HepG2 (cell line): ENCODE data around the gene PERCC1. TPM values are rescaled to one million over a fixed set of nuclear protein-coding genes. Genes with fewer than 3 reads are reported as not detected.

ENCODE experiments used
- ATAC-seq: fragments of 200-7000 bp; cut with Tn5 transposase; 3 replicates; pipeline ENCODE4 v1.9.1; 2020; ENCODE audit warnings: mild to moderate bottlenecking, moderate library complexity
- BruUV-seq: library from RNA; stranded (reverse); fragments of 400-500 nt; replicated peaks from 2 replicates; lab custom pipeline; 2021; lab: Mats Ljungman, UMichigan
- CTCF ChIA-PET: fragments of 300-600 bp; formaldehyde crosslinking; extraction: SDS; loops from one replicate; lab custom pipeline; 2021; ENCODE audit warnings: low total read pairs, inconsistent platforms, low intra/inter-chr PET ratio; lab: Yijun Ruan, JAX
- POLR2A ChIA-PET: fragments of 350-600 bp; sonication (Branson Sonifier 250); formaldehyde crosslinking; loops from one replicate; lab custom pipeline; 2020; ENCODE audit warnings: antibody characterized with exemption, inconsistent platforms; lab: Yijun Ruan, JAX
- DNase-seq: peaks from one replicate; pipeline ENCODE4 v3.0.0-alpha.2; 2015; ENCODE audit warnings: low spot score
- FAIRE-seq: peaks from 3 replicates; lab custom pipeline; 2011; peaks lifted over from hg19 to GRCh38; lab: Jason Lieb, UNC
- H2AFZ ChIP-seq: one replicate; pipeline ENCODE4 v1.6.1; 2011; ENCODE audit warnings: low read length, inconsistent platforms
- H3K27ac ChIP-seq: fragments of 300-600 bp; 3 replicates; pipeline ENCODE4 v1.8.0; 2011; ENCODE audit warnings: mixed run types, mild to moderate bottlenecking, mixed read lengths, low read length, inconsistent platforms; ENCODE audit not compliant: insufficient read depth; ENCODE audit errors: extremely low read length
- H3K27me3 ChIP-seq, 2 experiments: fragments of 200-600 bp in 1 of 2; 2 replicates in 1 of 2; 3 replicates in 1 of 2; pipeline versions ENCODE4 v1.6.0 to v1.8.0; 2011; ENCODE audit warnings: low read length in 2 of 2, mild to moderate bottlenecking in 2 of 2, moderate library complexity in 2 of 2, inconsistent platforms in 1 of 2; ENCODE audit not compliant: insufficient read depth in 2 of 2, control insufficient read depth in 1 of 2
- H3K36me3 ChIP-seq, 2 experiments: fragments of 200-600 bp in 1 of 2; replicated peaks in 1 of 2; 2 replicates in 1 of 2; 3 replicates in 1 of 2; pipeline versions ENCODE4 v1.5.1 to v1.8.0; 2011; ENCODE audit warnings: low read length in 2 of 2, inconsistent platforms in 1 of 2; ENCODE audit not compliant: insufficient read depth in 2 of 2, control insufficient read depth in 1 of 2
- H3K4me1 ChIP-seq: 2 replicates; pipeline ENCODE4 v1.5.1; 2012; ENCODE audit warnings: low read length, inconsistent platforms; ENCODE audit not compliant: insufficient read depth
- H3K4me2 ChIP-seq: 2 replicates; pipeline ENCODE4 v1.6.0; 2011; ENCODE audit warnings: low read depth, low read length, inconsistent platforms
- H3K4me3 ChIP-seq, 3 experiments: fragments of 200-600 bp in 1 of 3; sonication (generic), shearing (Covaris generic) in 1 of 3; replicated peaks in 1 of 3; 2 replicates each; pipeline ENCODE4 v1.5.1; 2011 to 2016; ENCODE audit warnings: low read length in 3 of 3, inconsistent platforms in 2 of 3, low read depth in 2 of 3, mild to moderate bottlenecking in 2 of 3, control low read depth in 1 of 3, mixed read lengths in 1 of 3; ENCODE audit not compliant: insufficient read depth in 1 of 3
- H3K79me2 ChIP-seq: one replicate; pipeline ENCODE4 v1.6.1; 2011; ENCODE audit warnings: low read length, inconsistent platforms; ENCODE audit not compliant: insufficient read depth
- H3K9ac ChIP-seq: 2 replicates; pipeline ENCODE4 v1.6.0; 2011; ENCODE audit warnings: mild to moderate bottlenecking, low read depth, low read length, inconsistent platforms; ENCODE audit not compliant: insufficient read depth
- H3K9me3 ChIP-seq: 2 replicates; pipeline ENCODE4 v1.5.1; 2012; ENCODE audit warnings: mild to moderate bottlenecking, low read length
- H4K20me1 ChIP-seq: 2 replicates; pipeline ENCODE4 v1.6.0; 2011; ENCODE audit warnings: inconsistent platforms, mild to moderate bottlenecking, low read length, moderate library complexity; ENCODE audit not compliant: insufficient read depth
- CREM ChIP-seq, 2 experiments: sonication (generic) in 1 of 2; formaldehyde crosslinking in 1 of 2; IDR thresholded peaks; 2 replicates each; pipeline versions ENCODE4 v1.4.0 to v1.6.1; 2016 to 2020; ENCODE audit warnings: antibody characterized with exemption in 1 of 2, mild to moderate bottlenecking in 1 of 2, missing genetic modification reagents in 1 of 2
- FOSL1 ChIP-seq: sonication (generic); formaldehyde crosslinking; IDR thresholded peaks from 2 replicates; pipeline ENCODE4 v1.9.0; 2021; ENCODE audit warnings: missing genetic modification reagents, borderline replicate concordance
- FOXO4 ChIP-seq: sonication (generic); formaldehyde crosslinking; conservative IDR thresholded peaks from 2 replicates; pipeline ENCODE4 v1.8.1; 2023; ENCODE audit warnings: missing genetic modification reagents
- NFIB ChIP-seq: sonication (generic); formaldehyde crosslinking; IDR thresholded peaks from 2 replicates; pipeline ENCODE4 v1.9.0; 2021; ENCODE audit warnings: missing genetic modification reagents, mild to moderate bottlenecking, borderline replicate concordance
- NPAS2 ChIP-seq: sonication (generic); formaldehyde crosslinking; IDR thresholded peaks from 2 replicates; pipeline ENCODE4 v1.8.0; 2022; ENCODE audit warnings: mild to moderate bottlenecking, missing genetic modification reagents, borderline replicate concordance
- NR2C2 ChIP-seq: sonication (generic); formaldehyde crosslinking; IDR thresholded peaks from 2 replicates; pipeline ENCODE4 v1.4.0; 2020; ENCODE audit warnings: missing genetic modification reagents, mild to moderate bottlenecking, moderate library complexity, borderline replicate concordance
- PTBP1 ChIP-seq: fragments of 200-400 bp; formaldehyde crosslinking; IDR thresholded peaks from 2 replicates; pipeline ENCODE4 v1.6.1; 2018; ENCODE audit warnings: low read length, low read depth; ENCODE audit not compliant: poor library complexity, severe bottlenecking
- RAD51 ChIP-seq: fragments of 450-650 bp; IDR thresholded peaks from 2 replicates; pipeline ENCODE4 v1.6.1; 2016; ENCODE audit warnings: borderline replicate concordance
- SOX5 ChIP-seq: IDR thresholded peaks from 2 replicates; pipeline ENCODE4 v1.6.1; 2016; ENCODE audit warnings: borderline replicate concordance
- ZBTB3 ChIP-seq: sonication (generic); formaldehyde crosslinking; IDR thresholded peaks from 2 replicates; pipeline ENCODE4 v1.4.0; 2020; ENCODE audit warnings: low read depth, mild to moderate bottlenecking, moderate library complexity, missing genetic modification reagents, borderline replicate concordance
- ZNF253 ChIP-seq: sonication (generic); formaldehyde crosslinking; IDR thresholded peaks from 2 replicates; pipeline ENCODE4 v1.8.0; 2022; ENCODE audit warnings: mild to moderate bottlenecking, missing genetic modification reagents, borderline replicate concordance
- ZNF460 ChIP-seq: sonication (generic); formaldehyde crosslinking; IDR thresholded peaks from 2 replicates; pipeline ENCODE4 v1.5.1; 2020; ENCODE audit warnings: missing genetic modification reagents, mild to moderate bottlenecking, borderline replicate concordance
- ZNF720 ChIP-seq: sonication (generic); formaldehyde crosslinking; IDR thresholded peaks from 2 replicates; pipeline ENCODE4 v1.4.0; 2020; ENCODE audit warnings: missing genetic modification reagents
- WGBS: methylation state at CpG from one replicate; pipeline ENCODE4 v1.1.6; 2017; ENCODE audit warnings: low lambda C conversion rate; 5-methylcytosine and 5-hydroxymethylcytosine counted together
- in situ Hi-C: cut with HindIII; loops from 2 replicates; pipeline ENCODE4 v1.10.0; 2017; ENCODE audit warnings: low pct_unique_long_range_greater_than_20kb; ENCODE audit not compliant: extremely low pct_ligation_motif_present
- intact Hi-C: fragments of 100-400 bp; cut with micrococcal nuclease; formaldehyde crosslinking; loops from one replicate; pipeline ENCODE4 v1.10.0; 2022; ENCODE audit not compliant: unreplicated experiment
- polyA plus RNA-seq, 8 experiments: library from polyadenylated mRNA; depleted of rRNA in 3 of 8; stranded (reverse) in 7 of 8; unstranded in 1 of 8; fragments of >200 nt; fragmentation: Illumina TruSeq in 4 of 8; extraction: Trizol in 4 of 8; gene quantifications; 2 replicates each; pipeline versions ENCODE4 v1.2.1 to v1.2.3, GENCODE V29; 2011 to 2016; ENCODE audit warnings: low read depth in 4 of 8, missing spikeins in 1 of 8, mixed read lengths in 1 of 8; ENCODE audit not compliant: insufficient read depth in 1 of 8
- total RNA-seq, 5 experiments: library from RNA; depleted of rRNA; stranded (reverse); fragments of >200 nt; fragmentation: Illumina TruSeq; extraction: Trizol; gene quantifications; 2 replicates each; pipeline ENCODE4 v1.2.3, GENCODE V29; 2016; ENCODE audit warnings: low read depth in 1 of 5
- TF ChIP-seq, protein P1 (sequence below): sonication (generic); formaldehyde crosslinking; IDR thresholded peaks from 2 replicates; pipeline ENCODE4 v1.5.0; 2020; ENCODE audit warnings: missing genetic modification reagents
- TF ChIP-seq, protein P2 (sequence below): sonication (generic); formaldehyde crosslinking; IDR thresholded peaks from 2 replicates; pipeline ENCODE4 v1.4.0; 2020; ENCODE audit warnings: missing genetic modification reagents, borderline replicate concordance
- TF ChIP-seq, protein P3 (sequence below): sonication (generic); formaldehyde crosslinking; IDR thresholded peaks from 2 replicates; pipeline ENCODE4 v1.5.0; 2020; ENCODE audit warnings: mild to moderate bottlenecking, missing genetic modification reagents

The PERCC1 gene
- total and polyA plus RNA-seq, 2 of the 13 experiments (the other 11 are each of a cell fraction or from before 2014, with no cell fraction given), result 0.15 TPM; not detected in 1

DNA sequence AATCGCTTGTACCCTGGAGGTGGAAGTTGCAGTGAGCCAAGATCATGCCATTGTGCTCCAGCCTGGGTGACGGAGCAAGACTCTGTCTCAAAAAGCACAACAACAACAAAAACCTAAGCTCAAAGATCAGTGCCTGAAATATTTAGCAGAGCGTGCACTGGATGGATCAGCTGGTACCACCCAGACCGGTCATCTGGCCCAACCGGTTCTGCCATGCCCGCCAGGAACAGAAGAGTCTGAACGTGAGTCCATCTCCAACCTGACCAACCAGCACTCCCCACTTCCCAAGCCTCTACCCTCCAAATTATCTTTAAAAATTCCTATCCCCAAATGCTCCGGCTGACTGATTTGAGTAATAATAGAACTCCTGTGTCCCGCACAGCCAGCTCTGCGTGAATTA is 8.8 kb upstream of the PERCC1 start:
- no peak for ATAC-seq
- no peaks in the 10 kb centered on the region; a peak in 1 of 5 replicates for H3K36me3 ChIP-seq
- H3K27ac ChIP-seq, result no peak overlapping the region
- intact Hi-C loops (no loop called here), in situ Hi-C loops (no loop called here)
- POLR2A ChIA-PET, result interaction anchor here (2.4 to 3.2 kb wide), 2 partner anchors 8 to 16 kb away, joined by 19 to 47 read pairs; partner anchors contain the start of gene PERCC1
- peaks cover 16% of the 10 kb centered on the region for H3K79me2 ChIP-seq
- CTCF ChIA-PET, result no interaction called here
- DNase-seq, result no peak
- no peak overlapping the region for H3K4me3 ChIP-seq
- H3K9ac ChIP-seq, result no peak overlapping the region
- peaks cover 0 to 9% of the 10 kb centered on the region in 2 experiments; a peak in 1 of 5 replicates for H3K27me3 ChIP-seq
- no TSS peak for BruUV-seq
- H4K20me1 ChIP-seq, result no peaks in the 10 kb centered on the region
- H3K4me2 ChIP-seq, result no peak overlapping the region
- no peaks in the 10 kb centered on the region for H3K9me3 ChIP-seq
- WGBS, result 87% methylated on average over 10 of the region's 10 CpGs
- no peak for FAIRE-seq
- TF ChIP-seq NR2C2 (CRISPR knock-in tag) (no peak), ZNF720 (CRISPR knock-in tag) (no peak), PTBP1 (no peak), RAD51 (no peak), ZNF460 (CRISPR knock-in tag) (no peak), ZNF253 (CRISPR knock-in tag) (no peak), SOX5 (CRISPR knock-in tag) (no peak), ZBTB3 (CRISPR knock-in tag) (no peak), NFIB (CRISPR knock-in tag) (no peak), NPAS2 (CRISPR knock-in tag) (no peak), CREM (IDR thresholded peaks at IDR 0.05) (no peak), CREM (CRISPR knock-in tag; IDR thresholded peaks at IDR 0.05) (no peak), FOXO4 (no peak), FOSL1 (CRISPR knock-in tag) (no peak)
- TF ChIP-seq, protein P1, sequence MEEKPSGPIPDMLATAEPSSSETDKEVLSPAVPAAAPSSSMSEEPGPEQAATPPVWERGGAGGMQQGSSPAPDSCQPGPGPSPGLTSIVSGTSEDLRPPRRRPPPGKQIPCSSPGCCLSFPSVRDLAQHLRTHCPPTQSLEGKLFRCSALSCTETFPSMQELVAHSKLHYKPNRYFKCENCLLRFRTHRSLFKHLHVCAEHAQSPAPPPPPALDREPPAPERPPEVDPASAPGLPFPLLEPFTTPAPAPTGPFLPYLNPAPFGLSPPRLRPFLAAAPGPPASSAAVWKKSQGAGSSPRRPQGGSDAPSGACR, result no peak
- TF ChIP-seq, protein P2, sequence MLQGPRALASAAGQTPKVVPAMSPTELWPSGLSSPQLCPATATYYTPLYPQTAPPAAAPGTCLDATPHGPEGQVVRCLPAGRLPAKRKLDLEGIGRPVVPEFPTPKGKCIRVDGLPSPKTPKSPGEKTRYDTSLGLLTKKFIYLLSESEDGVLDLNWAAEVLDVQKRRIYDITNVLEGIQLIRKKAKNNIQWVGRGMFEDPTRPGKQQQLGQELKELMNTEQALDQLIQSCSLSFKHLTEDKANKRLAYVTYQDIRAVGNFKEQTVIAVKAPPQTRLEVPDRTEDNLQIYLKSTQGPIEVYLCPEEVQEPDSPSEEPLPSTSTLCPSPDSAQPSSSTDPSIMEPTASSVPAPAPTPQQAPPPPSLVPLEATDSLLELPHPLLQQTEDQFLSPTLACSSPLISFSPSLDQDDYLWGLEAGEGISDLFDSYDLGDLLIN, result no peak
- TF ChIP-seq, protein P3, sequence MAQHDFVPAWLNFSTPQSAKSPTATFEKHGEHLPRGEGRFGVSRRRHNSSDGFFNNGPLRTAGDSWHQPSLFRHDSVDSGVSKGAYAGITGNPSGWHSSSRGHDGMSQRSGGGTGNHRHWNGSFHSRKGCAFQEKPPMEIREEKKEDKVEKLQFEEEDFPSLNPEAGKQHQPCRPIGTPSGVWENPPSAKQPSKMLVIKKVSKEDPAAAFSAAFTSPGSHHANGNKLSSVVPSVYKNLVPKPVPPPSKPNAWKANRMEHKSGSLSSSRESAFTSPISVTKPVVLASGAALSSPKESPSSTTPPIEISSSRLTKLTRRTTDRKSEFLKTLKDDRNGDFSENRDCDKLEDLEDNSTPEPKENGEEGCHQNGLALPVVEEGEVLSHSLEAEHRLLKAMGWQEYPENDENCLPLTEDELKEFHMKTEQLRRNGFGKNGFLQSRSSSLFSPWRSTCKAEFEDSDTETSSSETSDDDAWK (CRISPR knock-in tag), result no peak
- H3K4me1 ChIP-seq, result peaks cover 30% of the 10 kb centered on the region
- no peak overlapping the region for H2AFZ ChIP-seq
